HG03139 (cell line): ENCODE measurements around the gene TOR1A.

Source experiments
- ATAC-seq: cut with Tn5 transposase; IDR thresholded peaks from one replicate; pipeline ENCODE4 v1.9.1; 2021; ENCODE audit not compliant: unreplicated experiment

TOR1A gene

GRCh38 chr9:129852579-129852978, 28.6 kb upstream of the TOR1A start:
- ATAC-seq = no peak

- ATAC-seq = no peak
Measured at GRCh38 chr9:129851821-129852220, 27.9 kb upstream of the TOR1A start.

GRCh38 chr9:129850821-129851550, 27.1 kb upstream of the TOR1A start:
- ATAC-seq = no peak

GRCh38 chr9:129849901-129850300, 26.0 kb upstream of the TOR1A start:
- no peak for ATAC-seq

GRCh38 chr9:129848712-129849441, 24.9 kb upstream of the TOR1A start:
- ATAC-seq = no peak

- ATAC-seq = no peak
Measured at GRCh38 chr9:129845373-129845772, 21.4 kb upstream of the TOR1A start.

GRCh38 chr9:129841071-129841470, 17.1 kb upstream of the TOR1A start:
- no peak for ATAC-seq

DNA sequence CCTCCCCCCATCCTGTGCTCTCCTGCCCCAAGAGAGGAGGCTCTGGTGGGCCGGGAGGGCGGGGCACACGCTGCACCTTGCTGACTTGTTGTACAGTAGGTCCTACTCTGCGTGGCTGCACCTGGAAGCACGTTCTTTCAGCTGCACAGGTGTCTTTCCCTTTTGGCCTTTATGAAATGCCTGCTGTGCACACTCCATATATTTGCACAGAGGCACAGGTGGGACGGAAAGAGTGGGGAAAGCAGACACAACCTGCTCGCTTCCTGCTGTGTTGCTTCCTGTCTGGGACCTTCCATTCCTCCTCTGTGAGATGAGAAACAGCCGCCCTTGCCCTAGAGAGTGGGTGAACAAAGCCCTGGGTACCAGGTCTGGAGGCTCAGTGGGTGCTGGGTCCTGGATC, 16.1 kb upstream of the TOR1A start:
- no peak for ATAC-seq

DNA sequence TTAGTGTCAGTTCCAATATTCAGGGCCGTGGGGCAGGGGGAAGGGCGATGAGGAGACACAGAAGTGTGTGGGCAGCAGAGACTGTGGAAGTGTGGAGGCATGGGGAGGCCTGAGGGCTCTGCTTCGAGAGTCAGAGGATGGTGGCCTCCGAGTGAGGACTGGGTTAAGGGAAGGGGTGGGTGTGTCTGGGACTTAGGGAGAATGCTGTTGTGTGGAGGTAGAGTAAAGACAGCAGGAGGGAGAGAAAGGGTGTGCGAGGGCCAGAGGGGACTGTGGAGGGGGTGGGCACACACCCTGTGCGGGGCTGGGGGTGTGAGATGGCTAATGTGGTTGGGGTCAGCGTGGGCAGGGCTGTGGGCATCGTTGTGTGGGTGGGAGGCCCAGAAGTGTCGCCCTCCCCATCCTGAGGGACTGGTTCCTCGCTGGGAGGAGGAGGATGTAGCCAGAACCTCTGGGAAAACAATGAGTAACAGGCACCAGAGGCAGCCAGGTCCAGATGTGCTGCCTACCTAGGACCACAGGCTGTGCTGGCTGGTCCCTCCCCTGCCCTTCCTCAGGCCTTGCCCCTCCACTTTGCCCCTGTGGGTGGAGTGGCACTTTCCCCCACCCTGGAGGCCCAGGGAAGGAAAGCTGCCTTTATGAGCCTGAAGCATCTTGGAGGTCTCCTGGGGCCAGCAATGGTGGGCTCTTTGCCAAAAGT, 15.5 kb upstream of the TOR1A start:
- ATAC-seq = no peak

DNA sequence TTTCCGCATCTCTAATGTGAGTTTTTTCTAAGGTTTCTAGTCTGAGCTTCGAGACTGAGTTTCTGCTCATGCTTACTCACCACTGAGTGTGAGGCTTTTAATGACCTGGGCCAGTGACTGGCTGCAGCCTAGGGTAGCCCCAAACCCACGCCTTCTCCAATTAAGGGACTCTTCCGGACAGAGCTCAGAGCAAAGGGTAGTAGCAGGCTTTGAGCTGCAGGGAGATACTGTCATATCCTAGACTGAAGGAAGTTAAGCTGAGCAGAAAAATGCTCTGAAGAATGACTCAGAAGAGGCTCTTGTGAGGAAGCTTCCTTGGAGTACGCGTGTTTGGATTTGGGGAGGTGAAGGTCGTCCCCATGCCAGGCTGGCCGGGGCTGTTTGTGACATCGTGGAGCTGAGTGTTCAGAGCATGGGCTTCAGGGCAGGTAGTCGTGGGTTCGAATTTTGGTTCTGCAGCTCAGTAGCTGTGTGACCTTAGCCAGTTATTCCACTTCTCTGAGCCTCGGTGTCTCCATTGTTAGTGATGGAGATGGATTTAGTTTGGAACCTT, 14.8 kb upstream of the TOR1A start:
- no peak for ATAC-seq

DNA sequence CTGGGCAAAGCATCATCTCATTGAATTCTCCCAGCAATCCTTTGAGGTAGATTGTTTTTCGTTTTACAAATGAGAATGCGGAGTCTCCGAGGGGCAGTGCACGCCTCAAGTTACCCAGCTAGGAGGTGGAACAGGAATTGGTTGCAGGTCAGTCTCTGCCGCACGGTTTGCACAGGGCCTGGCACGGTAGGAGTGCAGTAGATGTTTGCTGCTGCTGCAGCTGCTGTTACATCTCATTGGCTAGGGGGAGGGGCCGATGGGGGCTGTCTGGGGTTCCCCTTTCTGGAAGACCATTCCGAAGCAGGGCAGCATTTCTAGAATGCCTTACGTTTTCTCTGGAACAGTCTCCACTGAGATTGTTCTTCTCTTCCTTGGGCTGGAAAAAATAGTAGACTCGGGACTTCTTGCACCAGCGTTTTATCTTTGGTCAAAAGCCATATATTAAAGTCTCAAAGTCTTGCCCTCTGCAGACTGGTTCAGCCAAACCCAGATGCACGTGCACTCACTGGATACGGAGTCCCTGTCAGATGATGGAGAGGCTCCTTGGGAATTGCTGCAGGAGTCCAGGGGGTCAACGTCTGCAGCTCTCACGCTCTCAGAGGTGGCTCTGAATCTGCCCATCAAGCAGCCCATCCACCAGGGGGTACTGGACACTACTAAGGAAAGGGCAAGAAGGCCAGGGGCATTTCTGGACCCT, 12.5 kb upstream of the TOR1A start:
- ATAC-seq = no peak

DNA sequence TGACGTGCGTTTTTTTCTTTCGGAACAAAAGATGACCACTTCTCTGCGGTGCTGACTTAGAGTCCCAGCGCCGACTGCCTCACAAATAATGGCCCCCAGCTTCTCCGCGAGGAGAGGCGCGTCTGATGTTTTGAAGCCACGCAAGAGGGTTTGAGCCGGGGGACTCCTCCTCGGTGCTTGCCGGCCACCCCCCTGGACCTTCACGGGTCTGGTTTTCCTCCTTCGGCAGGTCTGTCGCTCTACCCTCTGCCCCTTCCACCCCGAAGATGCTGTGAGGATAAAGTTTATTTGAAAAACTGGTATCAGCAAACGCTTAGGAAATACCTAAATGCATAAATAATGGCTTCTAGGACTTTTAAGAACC, 11.9 kb upstream of the TOR1A start:
- ATAC-seq = no peak

- peak; percentile 88 for ATAC-seq
Measured at GRCh38 chr9:129835128-129835859, 11.4 kb upstream of the TOR1A start, which contains the start of the genes C9orf78 and USP20. Gene C9orf78 (minus strand): TSS chr9:129835275. CDS start chr9:129835221, 54 bp downstream. Gene USP20 (plus strand): TSS chr9:129835458. CDS start chr9:129852556, 17,098 bp downstream.

DNA sequence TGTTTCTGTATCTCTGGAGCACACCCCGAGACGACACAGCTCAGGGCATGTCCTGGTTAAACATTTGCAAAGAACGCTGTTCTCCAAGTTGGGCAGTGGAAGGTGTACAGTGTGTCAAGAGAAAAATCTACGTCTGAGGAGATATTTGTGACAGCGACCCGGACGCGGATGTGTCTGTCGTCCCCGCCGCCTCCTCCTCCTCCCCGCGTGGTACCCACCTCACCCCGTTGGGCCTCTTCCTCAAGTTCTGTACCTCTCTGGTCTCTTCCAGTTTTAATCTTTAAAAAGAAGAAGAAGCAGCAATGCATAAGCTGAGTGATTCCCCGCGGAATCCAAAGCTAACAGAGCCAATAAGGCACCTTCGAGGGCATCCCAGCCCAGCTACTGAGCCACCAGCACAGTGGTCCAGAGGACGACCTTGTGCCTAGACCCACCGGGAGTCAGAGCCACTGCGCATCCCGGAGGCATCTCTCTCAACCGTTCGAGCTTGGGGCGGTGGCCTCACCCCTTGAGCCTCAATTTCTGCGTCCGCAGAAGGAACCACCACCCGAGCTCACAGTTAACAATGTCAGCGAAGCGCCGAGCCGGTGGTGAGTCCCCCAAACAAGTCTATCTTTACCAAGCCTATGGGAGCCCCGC, 10.7 kb upstream of the TOR1A start:
- peak; percentile 18 for ATAC-seq

DNA sequence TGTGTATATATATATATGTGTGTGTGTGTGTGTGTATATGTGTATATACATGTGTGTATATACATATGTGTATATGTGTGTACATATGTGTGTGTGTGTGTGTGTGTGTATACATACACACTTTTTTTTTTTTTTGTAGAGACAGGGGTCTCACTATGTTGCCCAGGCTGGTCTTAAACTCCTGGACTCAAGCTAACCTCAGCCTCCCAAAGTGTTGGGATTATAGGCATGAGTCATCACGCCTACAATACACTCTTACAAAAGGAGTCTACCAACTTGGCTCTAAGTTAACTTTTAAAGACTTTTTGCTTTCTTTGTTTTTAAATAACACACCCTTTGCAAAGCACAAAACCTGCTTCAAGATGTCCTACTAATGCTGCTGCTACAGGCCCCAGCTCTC, 9.0 kb upstream of the TOR1A start:
- ATAC-seq = no peak

DNA sequence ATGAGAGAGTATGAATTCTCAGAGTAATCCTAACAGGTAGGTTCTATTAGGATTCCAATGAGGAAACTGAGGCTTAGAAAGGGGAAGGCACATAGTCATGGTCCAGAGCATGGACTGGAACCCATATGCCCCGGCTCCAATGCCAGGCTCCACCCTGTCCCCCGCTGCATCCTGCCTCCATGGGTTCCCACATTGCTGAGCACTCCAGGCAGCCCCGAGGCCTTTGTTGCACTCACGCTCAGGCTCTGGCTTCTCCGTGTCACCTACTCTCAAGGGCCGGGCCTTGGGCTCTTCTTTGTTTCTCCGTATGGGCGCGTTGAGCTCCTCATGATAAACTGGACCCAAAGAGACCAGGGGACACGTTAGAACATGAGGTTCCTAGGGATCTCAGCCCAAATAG, 5.0 kb upstream of the TOR1A start:
- no peak for ATAC-seq

- no peak for ATAC-seq
Measured at GRCh38 chr9:129828051-129828450, 4.1 kb upstream of the TOR1A start.

DNA sequence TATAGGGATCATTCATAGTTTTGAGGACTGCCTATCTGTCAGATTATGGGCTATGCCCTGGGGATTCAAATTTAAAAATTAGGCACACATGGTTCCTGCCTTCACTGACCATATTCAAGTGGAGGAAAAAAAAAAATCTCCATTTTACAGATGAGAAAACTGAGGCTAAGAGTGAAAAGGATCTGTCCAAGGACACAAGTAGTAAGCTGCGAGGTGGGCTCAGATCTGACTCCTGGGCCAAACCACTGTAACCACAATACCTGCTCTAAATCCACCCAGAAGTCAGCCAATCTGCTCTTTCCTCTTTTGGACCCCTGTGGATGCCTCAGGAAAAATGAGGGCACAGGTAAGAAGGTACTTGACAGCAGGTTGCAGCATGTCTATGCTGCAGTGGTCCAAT, 2.8 kb upstream of the TOR1A start:
- ATAC-seq = no peak

GRCh38 chr9:129826344-129826743, 2.4 kb upstream of the TOR1A start:
- no peak for ATAC-seq

- ATAC-seq = no peak
Measured at GRCh38 chr9:129823542-129823934, 398 bp downstream of the TOR1A start.
